Fibroblast of upper back skin (primary cell): Measurements from ENCODE around the gene ERVFRD-1.
"Not testable (repeated sequence)": the region's sequence is repeated elsewhere in the genome, so short reads cannot be mapped to it uniquely, and the experiment has no call there.

Experiments
- DNase-seq: peaks from one replicate; pipeline ENCODE4 v3.0.0-alpha.2; 2013

ERVFRD-1 gene

DNA sequence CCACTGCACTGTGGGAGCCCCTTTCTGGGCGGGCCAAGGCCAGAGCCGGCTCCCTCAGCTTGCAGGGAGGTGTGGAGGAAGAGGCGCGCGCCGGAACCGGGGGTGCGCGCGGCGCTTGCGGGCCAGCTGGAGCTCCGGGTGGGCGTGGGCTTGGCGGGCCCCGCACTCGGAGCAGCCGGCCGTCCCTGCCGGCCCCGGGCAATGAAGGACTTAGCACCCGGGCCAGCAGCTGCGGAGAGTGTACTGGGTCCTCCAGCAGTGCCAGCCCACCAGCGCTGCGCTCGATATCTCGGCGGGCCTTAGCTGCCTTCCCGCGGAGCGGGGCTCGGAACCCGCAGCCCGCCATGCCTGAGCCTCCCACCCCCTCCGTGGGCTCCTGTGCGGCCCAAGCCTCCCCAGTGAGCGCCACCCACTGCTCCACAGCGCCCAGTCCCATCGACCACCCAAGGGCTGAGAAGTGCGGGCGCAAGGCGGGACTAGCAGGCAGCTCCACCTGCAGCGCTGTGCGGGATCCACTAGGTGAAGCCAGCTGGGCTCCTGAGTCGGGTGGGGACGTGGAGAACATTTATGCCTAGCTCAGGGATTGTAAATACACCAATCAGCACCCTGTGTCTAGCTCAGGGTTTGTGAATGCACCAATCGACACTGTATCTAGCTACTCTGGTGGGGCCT is 24.2 kb downstream of the ERVFRD-1 start:
- not testable (repeated sequence) for DNase-seq

DNA sequence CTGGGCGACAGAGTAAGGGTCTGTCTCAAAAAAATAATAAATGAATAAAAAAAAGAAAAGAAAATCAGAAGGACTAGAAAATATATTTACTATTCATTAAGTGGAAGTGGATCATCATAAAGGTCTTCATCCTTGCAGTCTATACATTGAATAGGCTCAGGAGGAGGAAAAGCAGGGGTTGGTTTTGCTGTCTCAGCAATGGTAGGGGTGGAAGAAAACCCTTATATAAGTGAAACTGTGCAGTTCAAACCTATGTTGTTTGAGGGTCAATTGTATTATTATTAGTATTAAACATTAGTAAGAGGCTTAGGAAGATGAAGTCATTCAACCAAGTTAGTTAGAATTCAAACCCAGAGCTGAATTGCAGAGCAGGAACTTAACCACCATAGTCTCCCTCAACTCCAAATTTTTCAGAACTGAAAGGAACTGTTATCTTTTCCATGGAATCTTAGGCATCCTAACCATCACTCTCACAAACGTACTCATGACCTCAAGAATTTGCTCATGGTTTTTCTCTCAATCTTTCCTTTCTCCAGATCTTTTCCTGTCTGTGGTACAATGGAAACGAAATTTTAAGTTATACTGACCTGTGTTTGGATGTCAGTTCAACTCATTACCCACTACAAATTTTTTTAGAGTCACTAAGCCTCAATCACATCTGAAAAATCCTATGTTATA is 25.6 kb downstream of the ERVFRD-1 start:
- peak; percentile 77 for DNase-seq

DNA sequence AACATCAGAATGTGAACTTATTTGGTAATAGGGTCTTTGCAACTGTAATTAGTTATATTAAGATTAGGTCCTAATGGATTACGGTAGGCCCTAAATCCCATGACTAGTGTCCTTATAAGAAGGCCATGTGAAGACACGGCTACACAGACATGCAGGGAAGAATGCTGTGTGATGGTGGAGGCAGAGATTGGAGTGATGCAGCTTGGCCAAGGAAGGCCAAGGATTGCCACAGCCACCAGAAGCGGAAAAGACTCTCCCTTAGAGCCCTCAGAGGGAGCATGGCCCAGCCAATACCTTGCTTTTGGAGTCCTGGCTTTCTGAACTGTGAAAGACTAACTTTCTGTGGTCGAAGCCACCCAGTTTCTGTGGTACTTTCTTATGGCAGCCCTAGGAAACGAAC is 27.6 kb downstream of the ERVFRD-1 start:
- DNase-seq, result no peak

DNA sequence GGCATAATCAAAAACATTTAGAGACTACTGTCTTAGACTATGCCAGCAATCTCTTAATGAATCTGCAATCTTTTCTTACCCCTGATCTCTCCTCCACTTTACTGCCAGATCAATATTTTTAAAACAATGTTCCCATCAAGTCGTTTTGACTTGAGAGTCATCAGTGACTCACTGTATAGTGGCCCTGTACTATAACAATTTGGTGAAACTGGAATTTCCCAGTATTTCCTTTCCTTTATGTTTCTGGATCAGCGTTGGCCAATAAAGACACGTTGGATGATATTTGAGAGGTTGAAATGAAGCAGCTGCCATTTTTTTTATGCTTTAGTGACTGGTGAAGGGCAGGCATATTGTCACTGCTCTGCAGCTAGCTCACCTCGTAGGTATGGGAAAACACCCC is 28.0 kb downstream of the ERVFRD-1 start:
- DNase-seq, result peak; percentile 41

DNA sequence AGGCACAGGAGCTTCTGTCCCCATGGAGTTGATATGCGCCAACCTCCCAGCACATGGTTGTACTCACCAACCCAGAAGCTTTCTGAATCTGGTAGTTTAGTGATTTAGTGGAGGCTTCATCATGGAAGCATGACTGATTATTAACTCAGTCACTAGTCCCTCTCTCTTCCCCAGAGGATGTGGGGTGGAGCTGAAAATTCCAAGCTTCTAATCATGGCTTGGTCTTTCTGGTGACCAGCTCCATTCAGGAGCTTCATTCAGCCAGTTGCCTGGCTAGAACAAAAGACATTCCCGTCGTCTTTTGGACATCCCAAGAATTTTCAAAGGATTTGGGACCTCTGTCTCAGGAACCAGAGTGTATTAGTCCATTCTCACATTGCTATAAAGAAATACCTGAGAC is 31.2 kb downstream of the ERVFRD-1 start:
- DNase-seq, result no peak

DNA sequence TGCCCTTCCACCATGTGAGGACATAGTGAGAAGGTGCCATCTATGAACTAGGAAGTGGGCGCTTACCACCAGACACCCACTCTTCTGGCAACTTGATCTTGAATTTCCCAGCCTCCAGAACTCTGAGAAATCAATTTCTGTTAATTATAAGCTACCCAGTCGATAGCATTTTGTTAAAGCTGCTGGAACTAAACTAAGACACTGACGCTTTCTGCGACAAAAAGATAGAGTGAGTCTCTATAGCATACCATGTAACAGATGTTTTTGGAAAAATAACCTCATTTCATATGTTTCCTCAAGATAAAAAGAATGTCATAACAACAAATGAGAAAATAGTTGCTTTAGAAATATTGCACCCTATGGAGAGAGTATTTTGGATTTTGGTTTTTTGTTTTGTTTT is 33.3 kb downstream of the ERVFRD-1 start:
- no peak for DNase-seq

DNA sequence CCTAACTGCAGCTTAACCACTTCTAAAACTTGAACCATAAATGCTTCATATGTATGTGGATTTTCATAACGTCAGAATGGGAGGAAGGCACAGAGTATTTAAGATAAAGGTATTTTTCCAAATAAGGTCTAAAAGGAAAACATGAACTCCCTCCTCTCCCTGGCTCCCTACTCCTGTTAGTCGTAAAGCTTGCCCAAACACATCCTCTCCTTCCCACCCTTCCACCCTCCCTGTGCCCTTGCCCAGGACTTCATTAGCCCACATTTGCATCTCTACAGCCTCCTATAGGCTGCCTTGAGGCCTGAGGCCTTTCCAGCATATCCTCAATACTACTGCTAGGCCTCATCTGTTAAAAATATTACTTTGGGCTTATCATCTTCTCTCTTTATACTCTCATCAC is 35.0 kb downstream of the ERVFRD-1 start:
- no peak for DNase-seq

DNA sequence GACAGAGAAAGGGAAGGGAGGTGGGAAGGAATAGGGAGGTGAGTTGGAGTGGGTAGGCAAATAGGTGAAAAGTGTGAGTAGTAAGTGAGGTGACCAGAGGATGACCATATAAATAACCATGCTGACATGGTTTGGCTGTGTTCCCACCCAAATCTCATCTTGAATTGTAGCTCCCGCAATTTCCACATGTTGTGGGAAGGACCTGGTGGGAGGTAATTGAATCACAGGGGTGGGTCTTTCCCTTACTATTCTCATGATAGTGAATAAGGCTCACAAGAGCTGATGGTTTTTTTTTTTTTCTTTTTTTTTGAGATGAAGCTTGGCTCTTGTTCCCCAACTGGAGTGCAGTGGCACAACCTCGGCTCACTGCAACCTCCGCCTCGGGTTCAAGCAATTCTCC is 39.4 kb downstream of the ERVFRD-1 start:
- no peak for DNase-seq

DNA sequence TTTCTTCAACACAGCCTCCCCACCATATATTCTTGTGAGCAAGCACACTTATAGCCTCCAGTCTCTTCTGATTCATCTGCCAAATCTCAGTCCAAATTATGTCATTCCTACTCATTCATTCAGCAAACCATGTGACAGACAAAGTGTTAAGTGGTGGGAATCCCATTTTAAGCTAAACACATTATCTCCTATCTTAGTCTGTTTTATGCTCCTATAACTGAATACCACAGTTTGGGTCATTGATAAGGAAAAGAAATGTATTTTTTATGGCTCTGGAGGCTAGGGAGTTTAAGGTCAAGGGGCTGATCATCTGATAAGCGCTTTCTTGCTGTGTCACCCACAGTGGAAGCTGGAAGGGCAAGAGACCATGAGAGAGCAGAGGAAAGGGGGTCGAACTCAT is 41.8 kb downstream of the ERVFRD-1 start:
- DNase-seq, result no peak

DNA sequence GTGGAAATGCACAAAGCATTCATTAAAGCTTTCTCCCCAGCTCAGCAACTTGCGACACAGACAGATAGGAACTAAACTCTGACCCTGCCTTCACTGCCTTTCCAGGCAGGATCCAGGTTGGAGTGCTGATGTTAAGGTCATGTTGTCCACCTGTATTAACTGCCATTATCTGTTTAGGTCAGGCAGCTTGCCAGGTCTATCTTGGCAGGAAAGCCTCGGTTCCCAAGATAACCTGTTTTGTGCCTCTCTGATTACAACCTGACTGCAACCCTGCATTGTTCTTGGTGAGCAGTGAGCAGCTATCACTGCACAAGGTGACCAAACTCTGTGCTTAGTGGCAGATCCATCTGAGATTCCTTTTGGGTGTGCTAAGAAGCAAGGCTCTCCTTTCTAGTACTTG is 44.2 kb downstream of the ERVFRD-1 start:
- no peak for DNase-seq

DNA sequence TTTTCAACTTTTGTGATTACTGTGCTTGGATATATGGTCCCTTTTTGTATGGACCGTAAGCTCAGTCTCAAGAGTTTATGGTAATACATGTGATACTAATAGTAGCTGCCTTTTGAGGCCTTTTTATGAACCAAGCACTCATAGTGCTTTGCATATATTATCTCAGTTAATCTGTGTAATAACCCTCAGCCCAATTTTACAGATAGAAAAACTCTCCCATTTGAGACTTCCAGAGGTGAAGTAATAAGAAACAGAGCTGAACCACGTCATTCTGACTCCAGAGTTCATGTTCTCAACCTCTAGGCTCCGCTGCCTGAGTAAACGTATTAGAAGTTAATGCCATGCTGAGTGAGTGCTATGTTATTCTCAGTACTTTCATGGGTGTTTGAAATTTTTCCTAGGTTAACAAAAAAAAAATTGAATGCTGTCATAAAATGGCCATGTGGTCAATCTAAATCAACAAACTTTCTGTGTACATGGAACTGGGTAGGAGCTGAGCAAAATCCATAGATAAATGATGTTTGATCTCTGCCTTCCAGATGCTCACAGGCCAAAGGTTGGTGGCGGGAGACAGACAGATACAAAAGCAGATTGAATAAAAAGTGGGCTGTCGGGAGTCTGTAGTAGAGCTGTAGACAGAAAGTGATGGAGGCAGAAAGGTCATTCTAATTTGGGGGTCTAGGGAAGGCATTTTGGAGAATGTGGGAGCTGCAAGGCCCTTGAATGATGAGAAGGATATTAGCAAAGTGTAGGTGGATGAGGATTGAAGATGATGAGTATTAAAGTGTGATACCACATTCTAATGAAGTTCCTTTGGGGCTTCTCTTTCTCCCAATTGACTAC is 44.8 kb downstream of the ERVFRD-1 start:
- DNase-seq, result no peak

DNA sequence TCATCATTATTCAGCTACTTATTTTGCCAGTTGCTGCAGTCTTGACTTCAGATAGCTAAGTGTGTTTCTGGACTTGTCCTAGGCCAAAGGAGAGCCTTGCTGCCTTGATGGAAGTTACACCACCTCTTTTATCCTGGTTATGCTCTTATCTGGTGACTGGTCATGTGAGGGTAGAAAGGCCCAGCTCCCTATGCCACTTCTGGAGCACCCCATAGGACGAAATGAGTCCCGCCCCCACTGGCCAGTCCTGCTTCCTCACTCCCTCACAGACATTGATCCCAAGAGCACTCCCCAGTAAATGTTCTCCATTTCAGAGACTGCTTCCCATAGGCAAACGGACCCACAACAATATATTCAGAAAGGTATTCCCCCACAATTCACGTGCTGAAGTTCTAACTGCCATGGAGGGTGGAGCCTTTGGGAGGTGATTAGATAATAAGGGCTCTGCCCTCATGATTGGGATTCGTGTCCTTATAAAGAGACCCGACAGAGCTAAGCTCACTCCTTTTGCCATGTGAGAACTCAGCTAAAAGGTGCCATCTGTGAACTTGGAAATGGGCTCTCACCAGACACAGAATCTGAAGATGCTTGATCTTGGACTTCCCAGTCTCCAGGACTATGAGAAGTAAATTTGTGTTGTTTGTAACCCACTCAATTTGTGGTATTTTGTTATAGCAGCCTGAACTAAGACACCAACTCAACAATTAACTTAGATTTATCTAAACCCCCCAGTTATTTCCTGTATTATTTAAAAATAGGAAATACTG is 45.9 kb downstream of the ERVFRD-1 start:
- no peak for DNase-seq

DNA sequence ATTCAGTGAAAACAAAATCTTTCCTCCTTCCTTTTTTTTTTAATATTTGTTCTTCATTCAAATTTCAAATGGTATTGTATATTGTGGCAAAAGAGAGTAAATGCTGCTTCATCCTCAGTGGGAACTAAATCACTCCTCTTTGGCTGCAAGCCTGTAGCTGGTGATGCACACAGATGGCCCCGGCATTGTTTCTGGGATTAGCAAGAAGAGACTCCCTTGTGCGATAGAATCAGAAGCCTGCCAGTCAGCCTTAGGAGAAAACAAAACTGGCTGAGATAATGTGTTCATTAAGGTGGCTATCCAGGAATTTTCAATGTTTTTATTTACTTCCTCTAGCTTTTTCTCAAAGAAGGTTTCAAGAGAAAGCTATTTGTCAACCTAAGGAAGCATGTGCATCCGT is 46.7 kb downstream of the ERVFRD-1 start:
- DNase-seq, result peak; percentile 13

DNA sequence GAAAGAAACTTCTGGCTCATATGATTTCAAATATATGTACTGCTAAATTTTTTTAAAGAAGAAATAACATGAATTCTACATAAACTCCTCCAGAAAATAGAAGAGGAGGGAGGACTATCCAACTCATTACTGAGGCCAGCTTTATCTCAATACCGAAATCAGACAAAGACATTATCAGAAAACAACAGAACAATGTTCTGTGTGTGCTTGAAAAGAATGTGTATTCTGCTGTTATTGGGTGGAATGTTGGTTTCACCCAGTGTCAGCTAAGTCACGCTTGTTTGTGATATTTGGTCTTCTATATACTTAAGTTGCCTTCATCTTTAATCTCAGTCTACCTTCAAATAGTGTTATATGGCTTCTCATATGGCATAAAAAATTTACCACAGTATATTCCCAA is 48.8 kb downstream of the ERVFRD-1 start:
- DNase-seq, result no peak

DNA sequence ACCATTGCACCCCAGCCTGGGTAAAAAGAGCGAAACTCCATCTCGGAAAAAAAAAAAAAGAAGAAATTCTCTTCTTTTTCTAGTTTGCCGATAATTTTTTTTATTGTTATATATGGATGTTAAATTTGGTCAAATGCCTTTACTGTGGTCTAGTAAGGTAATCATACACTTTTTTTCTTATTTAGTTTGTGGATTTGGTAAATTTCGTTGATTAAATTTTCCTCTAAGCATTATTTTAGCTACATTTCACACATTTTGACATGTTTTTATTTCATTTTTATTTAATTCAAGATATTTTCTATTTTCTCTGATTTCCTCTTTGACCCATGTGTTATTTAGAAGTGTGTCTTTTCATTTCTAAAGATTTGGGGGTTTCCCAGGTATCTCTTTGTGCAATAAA is 49.4 kb downstream of the ERVFRD-1 start:
- DNase-seq, result no peak

DNA sequence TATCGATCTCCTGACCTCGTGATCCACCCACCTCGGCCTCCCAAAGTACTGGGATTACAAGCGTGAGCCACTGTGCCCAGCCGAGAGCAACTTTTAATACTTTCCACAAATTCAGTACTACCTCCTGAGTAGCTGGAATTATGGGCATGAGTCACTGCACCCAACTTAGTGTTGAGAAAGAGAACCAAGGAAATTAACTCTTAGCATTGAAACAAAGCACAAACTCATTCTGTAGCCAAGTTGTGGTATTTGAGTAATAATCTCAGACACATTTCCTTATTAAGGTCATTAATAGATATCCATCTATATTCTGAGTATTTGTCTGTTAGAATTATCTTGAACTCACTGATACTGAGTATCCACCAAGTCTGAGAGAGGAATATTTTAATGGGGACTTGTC is 53.1 kb downstream of the ERVFRD-1 start:
- DNase-seq, result no peak

DNA sequence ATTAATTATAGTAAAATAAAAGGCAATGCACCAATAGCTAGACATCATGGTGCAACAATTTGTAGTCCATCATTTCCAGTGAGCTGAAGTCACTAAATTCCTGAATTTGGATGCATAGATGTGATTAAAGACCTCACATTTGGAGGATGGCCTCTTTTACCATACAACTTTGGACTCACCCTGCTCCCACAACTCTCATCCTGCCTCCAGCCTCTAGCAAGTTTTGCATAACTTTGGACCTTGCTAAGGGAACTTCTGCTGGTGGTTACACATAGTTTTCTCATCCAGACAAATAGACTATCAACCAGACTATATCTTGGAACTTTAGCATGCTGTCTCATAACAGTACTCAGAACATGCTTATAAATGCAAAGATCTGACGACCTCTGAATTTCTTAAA is 54.7 kb downstream of the ERVFRD-1 start:
- no peak for DNase-seq

DNA sequence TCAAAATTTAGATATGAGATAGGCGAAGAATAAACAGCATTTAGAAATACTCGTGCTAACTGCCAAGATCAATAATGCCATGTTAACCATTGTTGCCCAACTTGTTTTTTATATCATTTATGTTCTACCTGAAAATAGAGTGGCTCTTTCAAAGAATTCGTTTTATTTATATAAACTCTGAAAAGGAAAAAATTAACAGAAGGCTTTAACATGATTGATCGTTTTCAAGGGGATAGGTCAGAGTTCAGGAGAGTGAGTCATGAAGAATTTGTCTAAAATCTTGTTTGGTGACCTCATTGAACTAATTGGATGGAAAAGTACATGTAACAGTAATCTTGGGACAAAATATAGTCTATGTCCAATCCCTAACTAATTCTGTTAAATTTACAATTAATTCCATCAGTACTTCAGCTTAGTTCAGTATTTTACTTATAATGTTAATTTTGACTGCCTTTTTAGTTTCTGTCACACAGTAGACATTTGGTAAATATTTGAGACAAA is 56.3 kb downstream of the ERVFRD-1 start:
- DNase-seq, result no peak

DNA sequence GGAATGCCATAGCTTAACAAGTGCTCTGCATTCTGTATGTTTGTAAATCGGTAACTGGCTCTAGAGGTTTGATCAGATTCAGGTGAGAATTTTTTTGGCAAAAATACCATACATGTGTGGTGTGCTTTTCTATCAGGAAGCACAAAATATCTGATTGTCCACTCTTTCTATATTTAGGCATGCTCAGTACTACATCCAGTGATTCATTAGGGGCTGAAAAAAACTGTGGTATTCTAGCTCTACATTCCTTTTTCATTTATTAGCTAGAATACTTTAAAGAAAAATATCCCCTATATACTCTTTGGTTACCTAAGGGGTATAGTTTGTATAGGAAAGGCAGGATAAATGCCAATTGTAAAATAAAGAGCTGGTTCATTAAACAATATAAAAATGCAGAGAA is 56.8 kb downstream of the ERVFRD-1 start:
- DNase-seq, result peak; percentile 45

DNA sequence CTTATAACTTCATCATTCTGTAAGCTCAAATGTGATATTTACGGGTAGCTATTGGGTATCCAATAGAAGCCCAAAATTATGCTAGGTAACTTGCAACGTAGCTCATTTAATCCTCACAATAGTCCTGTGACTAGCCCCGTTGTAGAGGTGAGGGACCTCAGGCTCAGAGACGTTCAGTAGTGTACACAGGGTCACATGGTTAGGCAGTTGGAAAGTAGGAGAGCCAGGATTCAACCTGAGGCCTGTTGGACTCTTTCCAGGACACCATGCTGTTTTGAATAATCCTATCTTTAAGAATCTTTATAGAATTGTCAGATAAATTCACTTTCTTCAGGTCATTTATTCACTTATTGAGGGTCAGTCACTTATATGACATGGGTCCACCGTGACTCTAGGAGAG is 58.2 kb downstream of the ERVFRD-1 start:
- no peak for DNase-seq
